HG03520 (cell line): ENCODE results near the gene CBARP.
"Not testable (repeated sequence)": the region's sequence is repeated elsewhere in the genome, so short reads cannot be mapped to it uniquely, and the experiment has no call there.

Source experiments
- ATAC-seq: cut with Tn5 transposase; IDR thresholded peaks from one replicate; pipeline ENCODE4 v1.9.1; 2021; ENCODE audit warnings: mild to moderate bottlenecking, moderate library complexity; ENCODE audit not compliant: unreplicated experiment

The CBARP gene

DNA sequence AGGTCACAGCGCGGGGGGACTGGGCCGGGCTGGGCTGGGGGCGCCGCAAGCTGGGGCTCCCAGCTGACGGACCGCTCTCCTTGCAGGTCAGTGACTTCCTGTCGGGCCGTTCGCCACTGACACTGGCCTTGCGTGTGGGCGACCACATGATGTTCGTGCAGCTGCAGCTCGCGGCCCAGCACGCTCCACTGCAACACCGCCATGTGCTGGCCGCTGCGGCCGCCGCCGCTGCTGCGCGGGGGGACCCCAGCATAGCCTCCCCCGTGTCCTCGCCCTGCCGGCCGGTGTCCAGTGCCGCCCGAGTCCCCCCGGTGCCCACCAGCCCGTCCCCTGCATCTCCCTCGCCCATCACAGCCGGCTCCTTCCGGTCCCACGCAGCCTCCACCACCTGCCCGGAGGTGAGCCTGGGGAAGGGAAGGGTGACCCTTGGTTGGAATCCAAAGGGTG, 16.3 kb upstream of the CBARP start:
- no peak for ATAC-seq

DNA sequence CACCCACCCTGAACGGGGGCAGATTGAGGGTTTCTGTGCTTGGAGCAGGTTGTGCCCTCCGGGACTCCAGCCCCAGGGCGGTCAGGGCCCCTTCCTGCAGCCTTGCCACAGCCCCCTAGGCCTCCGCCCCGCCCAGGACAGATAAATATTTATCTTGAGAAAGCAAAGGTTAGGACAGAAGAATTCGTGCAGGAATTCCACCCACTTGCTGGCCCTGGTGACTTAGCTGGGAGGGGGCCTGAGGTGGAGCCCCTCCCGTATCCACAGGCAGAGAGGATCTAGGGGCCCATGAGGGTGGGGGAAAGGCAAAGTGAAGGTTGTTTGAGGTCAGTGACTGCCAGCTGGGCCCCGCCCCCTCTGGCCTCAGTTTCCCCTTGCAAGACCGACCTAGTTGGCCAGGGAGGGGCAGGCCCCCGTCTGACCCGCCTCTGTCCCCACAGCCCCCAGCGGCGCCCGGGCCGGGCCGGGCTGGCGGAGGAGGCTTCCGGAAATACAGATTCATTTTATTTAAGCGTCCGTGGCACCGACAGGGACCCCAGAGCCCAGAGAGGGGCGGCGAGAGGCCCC, 15.8 kb upstream of the CBARP start:
- no peak for ATAC-seq

DNA sequence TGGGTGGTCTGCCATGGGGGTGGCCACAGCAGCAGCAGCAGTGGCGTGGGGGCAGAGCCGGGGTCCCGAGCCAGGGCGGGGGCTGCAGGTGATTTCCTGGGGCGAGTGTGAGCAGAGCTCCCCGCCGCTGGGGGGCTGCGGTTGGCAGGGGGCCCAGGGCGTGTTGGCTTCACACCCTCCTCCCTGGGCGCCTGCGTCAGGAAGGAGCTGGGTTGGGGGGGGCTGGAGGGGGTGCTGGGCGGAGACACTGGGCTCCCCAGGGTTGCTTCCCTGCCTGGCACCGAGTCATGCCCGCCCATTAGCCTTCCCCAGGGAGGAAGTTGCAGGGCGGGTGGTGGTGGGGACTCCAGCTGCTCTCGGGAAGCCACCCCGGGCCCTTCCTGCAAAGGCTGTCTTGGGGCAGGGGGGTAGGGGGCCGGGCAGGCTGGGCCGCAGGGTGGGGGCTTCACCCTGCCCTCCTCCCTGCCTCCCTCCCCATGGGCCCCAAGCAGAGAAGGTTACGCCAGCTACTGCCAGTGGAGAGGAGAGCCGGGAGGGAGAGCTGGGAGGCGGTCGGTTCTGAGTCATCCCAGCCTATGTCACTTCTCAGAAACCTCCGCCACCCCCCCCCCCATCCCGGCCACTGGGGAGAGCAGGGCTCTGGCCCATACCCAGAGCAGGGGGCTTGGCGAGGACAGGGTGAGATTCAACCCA, 15.2 kb upstream of the CBARP start:
- ATAC-seq, result no peak

DNA sequence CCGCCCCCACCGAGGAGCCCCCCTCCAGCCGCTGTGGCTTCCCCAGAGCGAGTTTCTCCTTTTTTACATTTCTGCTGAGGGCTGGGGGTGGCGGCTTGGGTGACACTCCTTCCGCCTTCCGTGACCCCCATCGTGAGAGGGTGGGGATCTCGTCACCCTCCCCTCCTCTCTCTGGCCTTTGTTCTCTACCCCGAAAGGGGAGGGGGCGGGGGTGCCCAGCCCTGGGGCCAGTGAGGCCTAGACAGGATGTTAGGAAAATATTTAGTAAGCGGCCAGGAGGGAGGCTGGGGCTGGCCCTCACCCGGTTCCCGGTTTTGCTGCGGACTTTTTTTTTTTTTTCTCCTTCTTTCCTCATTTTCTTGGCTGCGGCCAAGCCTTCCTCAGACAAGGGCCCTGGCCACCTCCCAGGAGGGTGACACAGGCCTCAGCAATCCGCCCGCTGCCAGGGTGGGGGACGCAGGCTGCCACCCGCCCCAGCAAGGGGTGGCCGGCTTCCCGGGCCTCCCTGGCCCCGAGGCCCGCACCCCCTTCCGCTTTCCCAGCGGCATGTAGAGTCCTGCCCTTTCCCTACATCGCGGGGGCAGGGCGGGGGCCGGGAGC, 14.5 kb upstream of the CBARP start:
- no peak for ATAC-seq

DNA sequence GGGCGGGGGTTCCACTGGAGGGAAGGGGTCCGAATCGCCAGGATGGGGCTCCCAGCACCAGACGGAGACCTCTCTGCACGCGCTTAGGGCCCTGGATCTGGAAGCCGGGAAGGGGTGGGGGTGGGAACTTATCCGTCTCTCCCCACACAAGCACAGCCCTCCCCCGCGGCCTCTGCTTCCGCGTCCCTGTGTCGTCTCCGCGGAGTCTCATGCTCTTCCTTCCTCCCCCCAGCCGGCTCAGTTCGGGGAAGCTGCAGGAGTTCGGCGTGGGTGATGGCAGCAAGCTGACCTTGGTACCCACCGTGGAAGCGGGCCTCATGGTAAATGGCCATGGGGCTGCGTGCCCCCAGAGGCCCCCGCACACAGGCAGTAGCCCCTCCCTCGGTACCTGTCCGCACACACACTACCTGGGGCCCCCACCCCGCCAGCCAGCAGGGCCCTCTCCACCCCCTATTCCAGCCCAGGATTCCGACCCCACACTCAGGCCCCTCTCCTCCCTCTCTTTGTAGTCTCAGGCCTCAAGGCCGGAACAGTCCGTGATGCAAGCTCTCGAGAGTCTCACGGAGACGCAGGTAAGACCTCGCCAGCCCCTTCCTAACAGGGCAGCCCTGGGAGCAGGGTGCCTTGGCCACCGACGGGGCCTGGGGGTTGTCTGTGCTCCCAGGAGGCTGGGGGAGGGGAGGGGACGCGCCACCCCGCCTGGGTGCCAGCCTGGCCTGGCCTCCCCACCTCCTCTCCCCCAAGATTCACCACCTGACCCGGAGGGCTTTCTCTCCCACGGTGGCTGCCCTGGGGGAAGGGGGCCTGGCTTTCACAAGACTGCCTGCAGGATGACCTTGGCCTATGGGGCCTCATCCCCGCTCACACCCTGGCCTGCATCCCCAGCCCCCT, 13.8 kb upstream of the CBARP start:
- no peak for ATAC-seq

DNA sequence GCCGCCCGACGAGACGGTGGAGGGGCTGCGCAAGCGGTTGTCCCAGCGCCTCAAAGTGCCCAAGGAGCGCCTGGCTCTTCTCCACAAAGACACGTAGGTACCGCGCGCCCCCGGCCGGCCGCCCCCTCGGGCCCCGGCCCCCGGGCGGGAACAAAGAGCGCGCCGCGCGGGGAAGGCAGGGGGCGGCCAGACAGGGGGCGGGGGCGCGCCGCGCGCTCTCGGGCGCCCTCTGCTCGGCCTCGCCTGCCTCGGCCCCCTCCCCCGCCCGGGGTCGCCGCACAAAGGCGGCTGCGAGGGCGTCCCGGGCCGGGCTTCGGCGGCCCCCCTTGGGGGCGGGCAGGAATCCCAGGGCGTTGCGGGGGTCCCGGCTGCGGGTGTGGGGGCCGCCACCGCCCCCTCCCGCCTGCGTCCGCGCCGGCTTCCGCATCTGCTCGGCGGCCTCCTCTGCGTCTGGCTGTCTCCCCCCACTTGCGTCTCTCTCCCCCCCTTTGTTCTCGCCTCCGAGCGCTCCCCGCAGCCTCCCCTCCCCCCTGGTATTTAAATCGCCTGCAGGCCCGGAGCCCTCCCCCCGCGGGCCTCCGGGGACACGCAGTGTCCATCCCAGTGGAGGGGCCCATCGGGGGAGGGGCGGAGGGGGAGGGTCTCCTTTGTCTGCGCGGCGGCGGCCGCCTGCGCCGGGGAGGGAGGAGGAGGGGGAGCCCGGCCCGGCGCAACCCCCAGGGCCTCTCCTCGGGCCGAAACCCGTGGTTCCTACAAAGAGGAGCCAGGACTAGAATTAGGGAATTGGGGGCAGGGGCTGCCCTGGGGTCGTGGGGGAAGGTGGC, 12.8 kb upstream of the CBARP start:
- ATAC-seq, result no peak

DNA sequence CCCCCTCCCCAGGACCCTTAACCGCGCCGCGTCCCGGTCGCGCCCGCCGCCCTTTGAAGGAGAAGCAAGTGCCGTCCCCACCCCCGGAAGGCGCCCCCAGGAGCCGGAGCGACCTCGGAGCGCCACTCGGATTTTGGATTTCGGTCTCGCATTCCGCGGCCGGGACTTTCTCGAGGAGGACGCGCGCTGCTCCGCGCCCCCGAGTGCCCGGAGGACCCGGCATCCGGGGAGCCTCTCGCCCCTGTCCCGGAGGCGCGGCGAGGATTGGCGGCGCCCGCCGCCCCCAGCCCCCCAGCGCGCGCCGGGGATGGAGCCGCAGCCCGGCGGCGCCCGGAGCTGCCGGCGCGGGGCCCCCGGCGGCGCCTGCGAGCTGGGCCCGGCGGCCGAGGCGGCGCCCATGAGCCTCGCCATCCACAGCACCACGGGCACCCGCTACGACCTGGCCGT, 12.2 kb upstream of the CBARP start:
- ATAC-seq, result no peak

DNA sequence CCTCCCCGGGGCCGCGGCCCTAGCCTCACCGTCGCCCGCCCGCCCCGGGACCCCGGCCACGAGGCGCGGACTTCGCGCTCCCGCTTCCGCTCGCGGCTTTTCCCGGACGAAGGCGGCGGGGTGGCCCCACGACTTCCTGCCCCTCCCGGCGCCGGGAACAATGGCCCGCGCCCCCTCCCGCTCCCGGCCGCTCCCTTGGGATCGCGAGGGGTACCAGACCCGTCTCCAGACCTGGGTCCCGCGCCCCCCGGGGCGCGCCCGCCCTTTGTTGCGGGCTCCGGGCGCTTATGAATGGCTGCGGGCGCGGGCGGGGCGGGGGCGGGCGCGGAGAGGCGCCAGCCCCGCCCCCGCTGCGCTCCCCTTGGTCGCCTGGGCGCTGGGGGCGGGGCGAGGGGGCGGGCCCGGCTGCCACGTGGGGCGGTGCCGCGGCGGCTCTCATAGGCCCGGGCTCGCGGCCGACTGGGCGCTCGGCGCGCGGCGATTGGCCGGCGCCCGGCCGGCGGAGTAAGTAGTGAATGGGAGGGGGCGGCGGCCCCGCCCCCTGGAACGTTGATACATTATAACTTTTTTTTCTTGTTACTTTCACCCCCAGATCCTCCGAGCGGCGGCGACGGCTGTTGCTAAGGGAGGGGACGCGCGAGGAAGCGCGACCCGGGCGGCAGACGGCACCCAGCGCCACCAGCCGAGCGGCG, 11.6 kb upstream of the CBARP start:
- peak; percentile 36 for ATAC-seq

DNA sequence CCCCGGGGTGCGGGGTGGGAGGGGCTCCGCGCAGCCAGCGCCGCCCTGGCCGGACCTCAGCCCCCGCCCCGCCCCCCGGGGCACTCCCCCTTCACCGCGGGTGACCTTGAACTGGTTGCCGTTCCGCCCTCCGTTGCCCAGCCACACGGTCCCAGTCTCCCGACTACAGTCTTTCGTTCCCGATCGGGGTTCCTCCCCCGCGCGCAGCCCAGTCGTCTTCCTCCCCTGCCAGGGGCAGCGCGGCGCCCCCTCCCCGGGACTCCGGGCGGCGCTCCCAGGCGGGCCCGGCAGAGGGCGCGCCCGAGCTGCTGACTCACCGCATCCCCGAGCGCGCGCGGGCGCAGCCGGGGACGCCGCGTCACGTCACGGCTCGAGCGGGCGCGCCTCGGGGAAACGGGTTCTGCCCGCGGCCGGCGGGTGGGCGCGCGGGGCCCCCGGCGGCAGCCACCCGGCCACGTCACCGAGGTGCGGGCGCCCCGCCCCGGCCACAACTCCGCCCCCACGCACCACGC, 11.0 kb upstream of the CBARP start:
- peak; percentile 24 for ATAC-seq

DNA sequence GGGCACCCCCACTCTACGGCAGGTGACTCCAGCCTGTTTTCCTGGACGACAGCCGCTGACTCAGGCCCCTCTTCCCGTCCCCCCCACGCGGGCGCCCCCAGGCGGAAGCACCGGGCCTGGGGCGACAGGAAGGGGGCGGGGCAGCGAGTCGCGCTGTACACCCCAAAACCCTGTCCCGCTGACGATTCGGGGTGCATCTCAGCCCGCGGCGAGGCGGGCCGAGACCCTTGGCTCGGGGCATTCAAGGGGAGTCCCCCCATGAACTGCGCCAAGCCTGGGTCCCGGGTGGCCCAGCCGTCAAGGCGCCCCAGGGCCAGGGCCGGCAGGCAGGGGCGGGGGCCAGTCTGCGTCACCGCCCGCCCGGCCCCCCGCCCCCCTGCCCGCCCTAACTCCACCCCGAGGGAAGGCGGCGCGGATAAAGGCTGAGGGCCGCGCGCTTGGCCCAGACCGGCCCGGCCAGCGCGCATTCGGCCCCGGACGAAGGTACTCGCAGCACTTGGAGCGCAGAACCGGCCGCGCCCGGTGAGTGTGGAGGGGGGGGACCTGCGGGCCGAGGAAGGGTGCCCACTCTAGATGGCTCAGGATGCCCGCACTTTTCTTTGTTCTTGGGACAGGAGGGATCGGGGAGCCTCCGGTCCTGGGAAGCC, 10.5 kb upstream of the CBARP start, which contains the start of gene MIDN:
Gene MIDN (plus strand): TSS at position 445 of the 647 bp plus-strand sequence. CDS start 1,714 bp downstream, outside the sequence.
- peak; percentile 10 for ATAC-seq

DNA sequence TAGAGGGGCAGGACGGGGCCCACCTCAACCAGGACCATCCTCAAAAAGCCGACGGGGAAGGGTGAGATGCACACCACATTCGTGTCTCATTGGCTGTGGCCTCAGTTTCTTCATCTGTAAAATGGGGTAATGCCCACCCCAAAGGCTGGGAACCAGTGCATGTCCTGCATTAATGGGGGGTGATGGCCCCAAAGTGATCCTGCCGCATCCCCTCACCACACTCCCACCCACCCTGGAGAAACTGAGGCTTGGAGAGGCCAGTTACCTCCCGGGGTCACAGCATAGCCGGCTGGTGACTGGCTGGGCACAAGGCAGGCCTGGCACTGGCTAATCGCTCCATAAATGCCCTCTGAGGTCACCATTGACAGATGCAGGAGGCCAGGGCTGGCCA, 9.9 kb upstream of the CBARP start:
- no peak for ATAC-seq

DNA sequence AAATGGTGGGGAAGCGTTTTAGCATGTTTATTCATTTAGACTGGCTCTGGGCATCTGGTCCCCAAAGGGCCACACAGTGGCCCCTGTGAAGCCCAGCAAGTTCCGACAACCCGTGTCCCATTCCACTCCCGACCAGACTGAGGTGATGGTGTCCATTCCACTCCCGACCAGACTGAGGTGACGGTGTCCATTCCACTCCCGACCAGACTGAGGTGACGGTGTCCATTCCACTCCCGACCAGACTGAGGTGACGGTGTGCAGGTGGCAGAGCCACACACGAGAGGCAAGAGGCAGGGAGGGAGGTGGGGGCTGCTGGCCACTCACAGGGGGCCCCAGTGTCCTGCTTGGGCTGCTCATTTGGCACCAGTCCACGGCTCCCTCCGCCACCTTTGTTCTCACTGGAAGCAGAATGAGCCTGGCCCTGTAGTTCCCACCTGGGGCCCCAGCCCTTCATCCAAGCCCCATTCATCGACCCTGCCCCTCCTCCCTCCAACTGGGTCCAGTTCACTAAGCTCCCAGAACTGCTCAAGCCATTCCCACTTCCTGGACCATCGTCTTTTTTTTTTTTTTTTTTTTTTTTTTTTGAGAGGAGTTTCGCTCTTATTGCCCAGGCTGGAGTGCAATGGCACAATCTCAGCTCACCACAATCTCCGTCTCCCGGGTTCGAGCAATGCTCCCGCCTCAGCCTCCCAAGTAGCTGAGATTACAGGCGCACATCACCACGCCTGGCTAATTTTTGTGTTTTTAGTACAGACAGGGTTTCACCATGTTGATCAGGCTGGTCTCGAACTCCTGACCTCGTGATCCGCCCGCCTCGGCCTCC, 8.7 kb upstream of the CBARP start:
- ATAC-seq, result not testable (repeated sequence)

DNA sequence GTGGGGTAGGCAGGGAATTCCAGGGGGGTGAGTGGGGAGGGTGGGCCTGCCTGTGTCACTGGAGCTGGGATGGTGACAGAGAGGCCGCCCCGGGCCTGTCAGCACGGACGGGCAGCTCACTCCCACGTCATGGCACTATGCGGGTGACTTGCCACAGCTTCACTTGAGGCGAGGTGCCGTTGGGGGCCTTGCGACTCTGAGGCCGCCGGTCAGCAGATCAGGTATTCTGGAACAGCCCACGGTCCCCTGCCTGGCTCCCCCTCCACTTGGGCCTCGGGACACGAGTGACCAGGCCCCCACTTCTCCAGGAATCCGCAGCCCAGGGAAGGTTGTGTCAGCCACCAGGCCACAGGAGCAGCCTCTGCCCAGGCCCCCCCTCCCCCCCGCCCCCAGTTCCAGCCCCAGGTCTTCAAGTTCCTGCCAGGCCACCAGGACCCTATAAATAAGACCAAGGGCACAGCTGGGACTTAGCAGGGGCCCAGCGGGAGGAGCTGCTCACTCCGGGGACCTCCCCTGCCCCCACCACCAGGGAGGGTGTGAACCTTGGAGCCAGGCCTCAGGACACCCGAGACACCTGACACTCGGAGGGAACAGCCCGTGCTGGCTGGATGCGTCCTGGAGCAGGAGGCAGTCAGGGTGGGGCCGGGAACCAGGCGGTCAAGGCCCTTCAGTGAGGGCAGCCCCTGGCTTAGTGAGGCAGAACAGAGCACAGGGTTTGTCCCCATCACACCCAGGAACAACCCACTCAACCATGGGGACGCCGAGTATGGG, 7.9 kb upstream of the CBARP start:
- ATAC-seq, result no peak

DNA sequence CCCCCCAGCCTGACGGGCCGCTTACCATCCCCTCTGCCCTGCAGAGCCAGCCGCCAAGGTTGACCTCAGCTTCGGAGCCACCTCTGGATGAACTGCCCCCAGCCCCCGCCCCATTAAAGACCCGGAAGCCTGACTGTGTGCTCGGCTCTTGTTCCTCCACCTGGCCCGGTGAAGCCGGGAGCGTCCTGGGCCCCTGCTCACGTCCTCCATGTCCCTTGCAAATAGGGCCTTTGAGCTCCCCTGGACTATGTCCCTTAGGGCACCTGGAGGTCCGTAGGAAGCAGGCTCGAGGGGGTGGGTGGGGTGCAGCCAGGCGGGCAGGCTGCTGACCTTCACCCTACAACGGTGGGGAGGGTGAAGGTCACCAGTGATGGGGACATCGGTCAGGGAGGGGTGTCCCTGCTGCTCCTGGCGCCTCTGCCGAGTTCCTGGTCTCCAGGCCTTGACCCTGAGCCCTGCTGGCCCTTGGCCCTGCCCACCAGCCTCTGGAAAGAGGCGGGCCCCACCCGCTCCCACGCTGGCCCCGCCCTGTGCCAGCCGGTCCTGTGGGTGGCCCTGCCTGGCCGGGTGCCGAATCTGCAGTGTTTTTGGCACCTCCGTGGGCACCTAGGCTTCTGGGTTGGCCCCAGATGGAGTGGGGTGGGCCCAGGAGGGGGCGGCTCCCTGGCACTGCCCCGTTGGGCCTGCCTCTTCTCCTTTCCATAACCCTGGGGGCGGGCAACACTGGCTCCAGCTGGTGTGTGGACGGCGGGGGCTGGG, 7.1 kb upstream of the CBARP start:
- ATAC-seq, result no peak

DNA sequence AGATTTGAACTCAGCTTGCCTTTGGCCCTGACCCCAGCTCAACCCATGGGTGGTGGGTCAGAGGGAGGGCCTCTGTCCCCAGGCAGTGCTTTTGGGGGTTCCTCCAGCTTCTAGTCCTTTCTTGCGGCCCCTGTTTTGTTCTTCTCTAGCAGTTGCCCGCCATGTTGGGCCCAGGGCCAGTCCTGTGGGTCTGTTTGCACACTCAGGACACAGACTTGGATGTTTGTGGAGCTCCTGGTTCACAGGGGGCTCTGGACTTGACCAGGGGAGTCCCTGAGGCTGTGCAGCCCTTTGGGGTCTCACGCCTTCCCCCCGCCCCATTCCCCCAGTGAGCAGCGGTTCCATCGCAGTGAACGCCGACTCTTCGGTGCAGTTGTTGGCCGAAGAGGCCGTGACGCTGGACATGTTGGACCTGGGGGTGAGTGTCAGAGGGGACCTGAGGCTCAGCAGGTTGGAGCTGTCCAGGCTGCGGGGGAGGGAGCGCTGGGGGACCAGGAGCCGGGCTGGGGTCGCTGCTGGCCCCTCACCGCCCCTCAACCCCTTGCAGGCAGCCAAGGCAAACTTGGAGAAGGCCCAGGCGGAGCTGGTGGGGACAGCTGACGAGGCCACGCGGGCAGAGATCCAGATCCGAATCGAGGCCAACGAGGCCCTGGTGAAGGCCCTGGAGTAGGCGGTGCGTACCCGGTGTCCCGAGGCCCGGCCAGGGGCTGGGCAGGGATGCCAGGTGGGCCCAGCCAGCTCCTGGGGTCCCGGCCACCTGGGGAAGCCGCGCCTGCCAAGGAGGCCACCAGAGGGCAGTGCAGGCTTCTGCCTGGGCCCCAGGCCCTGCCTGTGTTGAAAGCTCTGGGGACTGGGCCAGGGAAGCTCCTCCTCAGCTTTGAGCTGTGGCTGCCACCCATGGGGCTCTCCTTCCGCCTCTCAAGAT, 6.2 kb upstream of the CBARP start:
- ATAC-seq, result no peak
